Body of pancreas (tissue), 4 donors: ENCODE data around the gene GSTT2B.

Source experiments
- CTCF ChIP-seq, 7 experiments: fragments of 450-650 bp in 4 of 7; fragments of 200-600 bp in 3 of 7; sonication (generic) in 3 of 7; IDR thresholded peaks; one replicate each; pipeline ENCODE4 v1.5.1; 2016 to 2019; ENCODE audit warnings: antibody characterized with exemption in 7 of 7
- POLR2A ChIP-seq, 3 donors: fragments of 450-650 bp; IDR thresholded peaks; one replicate each; pipeline ENCODE4 v1.6.1; 2016; ENCODE audit warnings: antibody characterized with exemption in 3 of 3, mild to moderate bottlenecking in 2 of 3

- TF ChIP-seq CTCF (IDR thresholded peaks at IDR 0.05) = no peak
- peak; percentile 24 to 88 (median 78) for TF ChIP-seq POLR2A (IDR thresholded peaks at IDR 0.05)
These were observed 51.6 kb downstream of the GSTT2B start for GRCh38 chr22:23909296-23909898.
